ENCODE data around the gene RSPH10B2.
A peak's percentile ranks its signal among the peaks of the same experiment; 100 is the strongest.
"Not testable (repeated sequence)": the region's sequence is repeated elsewhere in the genome, so short reads cannot be mapped to it uniquely, and the experiment has no call there.

The RSPH10B2 gene

DNA sequence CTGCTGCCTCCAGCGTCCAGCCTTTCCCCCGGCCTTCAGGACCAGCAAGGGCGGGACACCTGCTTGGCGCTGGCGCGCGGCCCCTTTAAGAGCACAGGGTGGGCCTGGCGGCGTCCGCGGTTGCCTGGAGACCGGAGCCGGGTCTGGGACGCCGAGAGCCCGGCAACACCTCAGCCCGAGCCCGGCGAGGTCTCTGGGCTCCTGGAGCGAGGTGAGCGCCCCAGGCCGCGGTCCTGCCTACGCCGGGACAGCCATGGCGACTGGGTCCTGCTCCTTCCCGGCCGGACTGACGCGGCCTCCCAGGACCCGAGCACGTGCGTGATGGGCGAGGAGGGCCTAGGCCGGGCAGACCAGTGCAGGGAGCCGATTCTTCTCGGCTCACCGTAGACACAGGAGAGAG, at the start of gene RSPH10B2:
TSS of gene RSPH10B2 (plus strand) at position 140 of the 400 bp plus-strand sequence. CDS start 3,575 bp downstream, outside the sequence.
- DNase-seq = not testable (repeated sequence)

- DNase-seq = peak in 10 of 58 donors; percentile 3 to 42 (median 26)
These were observed 47.8 kb upstream of the RSPH10B2 start for GRCh38 chr7:6705959-6706665.

GRCh38 chr7:6706666-6707407, 47.1 kb upstream of the RSPH10B2 start, which contains the start of gene ZNF12:
Gene ZNF12 (minus strand): TSS chr7:6706947. CDS start chr7:6705173, 1,774 bp downstream.
- DNase-seq = peak; percentile 57 to 97 (median 91)

- no peak for DNase-seq
These were observed 45.6 kb upstream of the RSPH10B2 start for GRCh38 chr7:6708304-6708703.

GRCh38 chr7:6709808-6710207, 44.1 kb upstream of the RSPH10B2 start:
- DNase-seq = no peak

DNA sequence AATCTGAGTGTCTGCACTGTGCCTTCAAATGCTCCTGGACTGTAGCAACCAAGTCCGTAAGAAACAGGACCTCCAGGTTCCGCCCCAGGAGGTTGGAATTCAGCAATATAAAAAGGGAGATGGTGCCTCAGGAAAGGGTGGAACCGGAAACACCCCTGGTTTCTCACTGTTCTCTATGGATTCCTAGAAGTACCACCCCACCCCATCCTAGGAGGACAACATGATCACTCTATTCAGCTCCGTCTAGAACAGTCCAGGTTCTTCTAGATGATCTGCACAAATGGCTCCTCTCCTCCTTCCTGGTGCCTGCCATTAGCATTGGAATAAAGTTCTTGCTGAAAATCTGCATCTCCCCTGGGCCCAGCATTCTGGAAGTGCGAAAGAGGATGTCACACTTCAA, 39.5 kb upstream of the RSPH10B2 start:
- DNase-seq = no peak

GRCh38 chr7:6715898-6716297, 38.0 kb upstream of the RSPH10B2 start:
- not testable (repeated sequence) for DNase-seq

- DNase-seq = no peak
These were observed 35.8 kb upstream of the RSPH10B2 start for GRCh38 chr7:6718124-6718523.

DNA sequence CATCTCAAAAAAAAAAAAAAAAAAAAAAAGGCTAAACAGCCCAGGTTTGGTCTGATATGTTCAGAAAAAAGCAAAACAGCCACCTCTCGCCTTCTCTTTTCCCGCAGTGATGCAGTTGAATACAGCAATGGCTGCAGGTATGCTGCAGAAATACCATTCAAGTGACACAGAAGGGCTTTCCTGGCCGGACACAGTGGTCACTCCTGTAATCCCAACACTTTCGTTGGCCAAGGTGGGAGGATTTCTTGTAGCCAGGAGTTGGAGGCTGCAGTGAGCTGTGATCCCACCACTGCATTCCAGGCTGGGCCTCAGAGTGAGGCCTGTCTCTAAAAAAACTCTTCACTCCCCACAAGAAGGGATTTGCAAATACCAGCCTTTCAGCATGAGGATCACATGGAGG, 29.6 kb upstream of the RSPH10B2 start:
- DNase-seq = not testable (repeated sequence)

- DNase-seq = peak in 5 of 58 donors; percentile 3 to 17 (median 7)
These were observed 28.9 kb upstream of the RSPH10B2 start for GRCh38 chr7:6725003-6725402.

GRCh38 chr7:6726341-6726740, 27.6 kb upstream of the RSPH10B2 start:
- not testable (repeated sequence) for DNase-seq

- no peak for DNase-seq
These were observed 26.2 kb upstream of the RSPH10B2 start for GRCh38 chr7:6727663-6728062.

- DNase-seq = peak in 1 of 58 donors; percentile 45
These were observed 24.9 kb upstream of the RSPH10B2 start for GRCh38 chr7:6728893-6729491.

GRCh38 chr7:6729492-6730342, 24.2 kb upstream of the RSPH10B2 start:
- peak; percentile 61 to 96 (median 91) for DNase-seq

- peak in 4 of 58 donors; percentile 7 to 35 (median 20) for DNase-seq
These were observed 23.6 kb upstream of the RSPH10B2 start for GRCh38 chr7:6730343-6730633.

GRCh38 chr7:6738415-6738814, 15.5 kb upstream of the RSPH10B2 start:
- not testable (repeated sequence) for DNase-seq

GRCh38 chr7:6744410-6745100, 9.3 kb upstream of the RSPH10B2 start:
- DNase-seq = not testable (repeated sequence)

- DNase-seq = not testable (repeated sequence)
These were observed 4.6 kb upstream of the RSPH10B2 start for GRCh38 chr7:6749335-6749734.

GRCh38 chr7:6750173-6750572, 3.7 kb upstream of the RSPH10B2 start:
- DNase-seq = not testable (repeated sequence)

GRCh38 chr7:6761186-6761585, 7.3 kb downstream of the RSPH10B2 start:
- not testable (repeated sequence) for DNase-seq

All from anterior cingulate cortex (tissue), 58 donors.